IMR-90 (cell line): ENCODE results near the gene SMCO3. TPM values are rescaled to one million over a fixed set of nuclear protein-coding genes. Genes with fewer than 3 reads are reported as not detected.
A peak's percentile ranks its signal among the peaks of the same experiment; 100 is the strongest.

Experiments
- ATAC-seq: fragments of 200-7000 bp; cut with Tn5 transposase; 2 replicates; pipeline ENCODE4 v1.9.1; 2020; ENCODE audit warnings: low read depth, mild to moderate bottlenecking, moderate library complexity
- BruUV-seq: library from RNA; stranded (reverse); fragments of 400-500 nt; replicated peaks from 2 replicates; lab custom pipeline; 2021; lab: Mats Ljungman, UMichigan
- CTCF ChIA-PET: fragments of 300-600 bp; formaldehyde crosslinking; extraction: SDS; loops from one replicate; lab custom pipeline; 2021; ENCODE audit warnings: antibody characterized with exemption; lab: Yijun Ruan, JAX
- POLR2A ChIA-PET: fragments of 300-600 bp; sonication (Branson Sonifier 250); formaldehyde crosslinking; loops from one replicate; lab custom pipeline; 2022; ENCODE audit warnings: antibody characterized with exemption; ENCODE audit not compliant: unreplicated experiment; lab: Charles Lee
- DNase-seq: peaks from one replicate; pipeline ENCODE4 v3.0.0; 2013
- H2AFZ ChIP-seq: replicated peaks from 2 replicates; pipeline ENCODE3; 2013; ENCODE audit warnings: low read length, mild to moderate bottlenecking; ENCODE audit not compliant: poor library complexity
- H2AK5ac ChIP-seq: 2 replicates; pipeline ENCODE4 v1.6.1; 2013; ENCODE audit warnings: low read depth, low read length, inconsistent platforms
- H2AK9ac ChIP-seq: replicated peaks from 2 replicates; pipeline ENCODE3; 2013; ENCODE audit warnings: mild to moderate bottlenecking, low read depth, low read length, moderate library complexity; ENCODE audit not compliant: poor library complexity
- H2BK120ac ChIP-seq: 2 replicates; pipeline ENCODE4 v1.6.1; 2013; ENCODE audit warnings: low read depth, low read length, inconsistent platforms
- H2BK15ac ChIP-seq: 3 replicates; pipeline ENCODE4 v1.6.1; 2013; ENCODE audit warnings: low read depth, low read length, inconsistent platforms
- H2BK20ac ChIP-seq: 2 replicates; pipeline ENCODE4 v1.6.1; 2013; ENCODE audit warnings: low read depth, mild to moderate bottlenecking, inconsistent platforms, low read length, moderate library complexity
- H2BK5ac ChIP-seq: 2 replicates; pipeline ENCODE4 v1.6.1; 2013; ENCODE audit warnings: mild to moderate bottlenecking, low read depth, low read length, inconsistent platforms; ENCODE audit not compliant: poor library complexity, severe bottlenecking
- H3K14ac ChIP-seq: replicated peaks from 2 replicates; pipeline ENCODE4 v1.6.1; 2013; ENCODE audit warnings: low read depth, low read length, inconsistent platforms
- H3K18ac ChIP-seq: 2 replicates; pipeline ENCODE4 v1.6.1; 2013; ENCODE audit warnings: low read depth, low read length, control low read depth
- H3K23ac ChIP-seq: 2 replicates; pipeline ENCODE4 v1.6.1; 2013; ENCODE audit warnings: low read depth, low read length, inconsistent platforms
- H3K27ac ChIP-seq: 2 replicates; pipeline ENCODE4 v1.5.1; 2013; ENCODE audit warnings: mild to moderate bottlenecking, control low read depth, low read length; ENCODE audit not compliant: insufficient read depth
- H3K27me3 ChIP-seq: 2 replicates; pipeline ENCODE4 v1.6.1; 2013; ENCODE audit warnings: low read length; ENCODE audit not compliant: control insufficient read depth, insufficient read depth
- H3K36me3 ChIP-seq: 2 replicates; pipeline ENCODE4 v1.6.1; 2013; ENCODE audit warnings: low read length, mixed read lengths; ENCODE audit not compliant: control insufficient read depth, insufficient read depth
- H3K4ac ChIP-seq: 2 replicates; pipeline ENCODE4 v1.6.1; 2013; ENCODE audit warnings: low read depth, low read length, inconsistent platforms
- H3K4me1 ChIP-seq: 2 replicates; pipeline ENCODE4 v1.6.1; 2013; ENCODE audit warnings: low read length, mixed read lengths; ENCODE audit not compliant: control insufficient read depth, insufficient read depth
- H3K4me2 ChIP-seq: 2 replicates; pipeline ENCODE4 v1.6.1; 2013; ENCODE audit warnings: low read depth, mild to moderate bottlenecking, control low read depth, low read length, moderate library complexity
- H3K4me3 ChIP-seq: 2 replicates; pipeline ENCODE4 v1.5.1; 2013; ENCODE audit warnings: low read depth, mild to moderate bottlenecking, control low read depth, low read length, moderate library complexity; ENCODE audit not compliant: insufficient read depth
- H3K56ac ChIP-seq: 2 replicates; pipeline ENCODE4 v1.6.1; 2013; ENCODE audit warnings: low read length, inconsistent platforms; ENCODE audit not compliant: insufficient read depth; ENCODE audit errors: extremely low read depth
- H3K79me1 ChIP-seq, 2 experiments: 2 replicates each; pipeline ENCODE4 v1.6.1; 2013; ENCODE audit warnings: low read length in 2 of 2, inconsistent platforms in 1 of 2, low read depth in 1 of 2
- H3K9ac ChIP-seq: 2 replicates; pipeline ENCODE4 v1.6.1; 2013; ENCODE audit warnings: low read depth, low read length, control low read depth
- H3K9me1 ChIP-seq: 2 replicates; pipeline ENCODE4 v1.6.1; 2013; ENCODE audit warnings: low read length, inconsistent platforms; ENCODE audit not compliant: insufficient read depth
- H3K9me3 ChIP-seq: 2 replicates; pipeline ENCODE4 v1.6.1; 2013; ENCODE audit warnings: low read length; ENCODE audit not compliant: control insufficient read depth, insufficient read depth
- H4K20me1 ChIP-seq: 2 replicates; pipeline ENCODE4 v1.6.1; 2013; ENCODE audit warnings: low read length, inconsistent platforms; ENCODE audit not compliant: insufficient read depth
- H4K5ac ChIP-seq: 2 replicates; pipeline ENCODE4 v1.6.1; 2013; ENCODE audit warnings: mild to moderate bottlenecking, low read depth, low read length, control low read depth
- H4K8ac ChIP-seq, 2 experiments: 2 replicates each; pipeline ENCODE4 v1.6.1; 2013; ENCODE audit warnings: low read depth in 2 of 2, low read length in 2 of 2, control low read depth in 1 of 2, inconsistent platforms in 1 of 2
- H4K91ac ChIP-seq: 2 replicates; pipeline ENCODE4 v1.6.1; 2013; ENCODE audit warnings: low read depth, low read length, inconsistent platforms; ENCODE audit not compliant: insufficient read depth
- BHLHE40 ChIP-seq: fragments of 150-350 bp; IDR thresholded peaks from 2 replicates; pipeline ENCODE4 v1.6.1; 2016; ENCODE audit warnings: mild to moderate bottlenecking, low read depth, low read length
- CEBPB ChIP-seq: IDR thresholded peaks from 2 replicates; pipeline ENCODE4 v1.6.1; 2012; ENCODE audit warnings: low read depth, low read length, improper control_type of control experiment
- CHD1 ChIP-seq: IDR thresholded peaks from 2 replicates; pipeline ENCODE4 v1.6.1; 2012; ENCODE audit warnings: low read depth, low read length, improper control_type of control experiment
- FOS ChIP-seq: fragments of 150-350 bp; IDR thresholded peaks from 2 replicates; pipeline ENCODE4 v1.6.1; 2016; ENCODE audit warnings: low read depth, low read length
- MAFK ChIP-seq: IDR thresholded peaks from 2 replicates; pipeline ENCODE4 v1.6.1; 2012; ENCODE audit warnings: low read depth, low read length, improper control_type of control experiment
- MAZ ChIP-seq: IDR thresholded peaks from 2 replicates; pipeline ENCODE4 v1.6.1; 2012; ENCODE audit warnings: low read depth, mild to moderate bottlenecking, low read length, improper control_type of control experiment, moderate library complexity, borderline replicate concordance
- MXI1 ChIP-seq: IDR thresholded peaks from 2 replicates; pipeline ENCODE4 v1.6.1; 2012; ENCODE audit warnings: low read depth, mild to moderate bottlenecking, low read length, moderate library complexity, borderline replicate concordance
- POLR2A ChIP-seq: IDR thresholded peaks from 2 replicates; pipeline ENCODE4 v1.6.1; 2012; ENCODE audit warnings: mild to moderate bottlenecking, low read depth, low read length
- RAD21 ChIP-seq: IDR thresholded peaks from 2 replicates; pipeline ENCODE4 v1.6.1; 2012; ENCODE audit warnings: low read length, improper control_type of control experiment
- RCOR1 ChIP-seq: IDR thresholded peaks from 2 replicates; pipeline ENCODE4 v1.6.1; 2012; ENCODE audit warnings: mild to moderate bottlenecking, low read length, improper control_type of control experiment; ENCODE audit not compliant: insufficient replicate concordance
- SMC3 ChIP-seq: fragments of 150-350 bp; IDR thresholded peaks from 2 replicates; pipeline ENCODE4 v1.6.1; 2016; ENCODE audit warnings: low read depth, mild to moderate bottlenecking, antibody characterized with exemption, low read length, moderate library complexity
- WGBS, 2 experiments: methylation state at CpG; one replicate each; pipeline versions ENCODE4 v1.1.5 to v1.1.7; 2013; ENCODE audit warnings: missing lambda C conversion rate in 2 of 2; ENCODE audit not compliant: insufficient read length in 1 of 2; ENCODE audit errors: extremely low coverage in 2 of 2; 5-methylcytosine and 5-hydroxymethylcytosine counted together
- dilution Hi-C: fragments of 300-500 bp; cut with HindIII; formaldehyde crosslinking; loops from one replicate; pipeline ENCODE4 v1.14.3; 2018; ENCODE audit warnings: low sequenced_read_pairs; ENCODE audit not compliant: unreplicated experiment
- in situ Hi-C: fragments of 300-500 bp; cut with MboI; formaldehyde crosslinking; loops from 3 replicates; pipeline ENCODE4 v1.14.3; 2019; ENCODE audit warnings: low sequenced_read_pairs, inconsistent platforms, mixed read lengths
- intact Hi-C: fragments of 100-400 bp; cut with micrococcal nuclease; formaldehyde crosslinking; loops from 2 replicates; pipeline ENCODE4 v1.10.0; 2022
- polyA plus RNA-seq, 3 experiments: library from polyadenylated mRNA; depleted of rRNA; stranded (reverse); fragments of >200 nt; gene quantifications; 2 replicates each; pipeline ENCODE4 v1.2.3, GENCODE V29; 2012; ENCODE audit warnings: low replicate concordance in 1 of 3
- total RNA-seq: library from RNA; depleted of rRNA; stranded (reverse); fragments of >200 nt; gene quantifications from 2 replicates; pipeline ENCODE4 v1.2.3, GENCODE V29; 2012
- TF ChIP-seq, protein P1 (sequence below): conservative IDR thresholded peaks from 2 replicates; pipeline ENCODE4 v1.5.1; 2012; ENCODE audit warnings: mild to moderate bottlenecking, low read depth, low read length, improper control_type of control experiment
- TF ChIP-seq, protein P2 (sequence below): fragments of 150-350 bp; IDR thresholded peaks from 2 replicates; pipeline ENCODE4 v1.6.1; 2017; ENCODE audit warnings: mild to moderate bottlenecking, antibody characterized with exemption, low read length, low read depth

The SMCO3 gene
- total and polyA plus RNA-seq, 2 of the 4 experiments (the other 2 are of a cell fraction): under 0.01 to 0.07 TPM

DNA sequence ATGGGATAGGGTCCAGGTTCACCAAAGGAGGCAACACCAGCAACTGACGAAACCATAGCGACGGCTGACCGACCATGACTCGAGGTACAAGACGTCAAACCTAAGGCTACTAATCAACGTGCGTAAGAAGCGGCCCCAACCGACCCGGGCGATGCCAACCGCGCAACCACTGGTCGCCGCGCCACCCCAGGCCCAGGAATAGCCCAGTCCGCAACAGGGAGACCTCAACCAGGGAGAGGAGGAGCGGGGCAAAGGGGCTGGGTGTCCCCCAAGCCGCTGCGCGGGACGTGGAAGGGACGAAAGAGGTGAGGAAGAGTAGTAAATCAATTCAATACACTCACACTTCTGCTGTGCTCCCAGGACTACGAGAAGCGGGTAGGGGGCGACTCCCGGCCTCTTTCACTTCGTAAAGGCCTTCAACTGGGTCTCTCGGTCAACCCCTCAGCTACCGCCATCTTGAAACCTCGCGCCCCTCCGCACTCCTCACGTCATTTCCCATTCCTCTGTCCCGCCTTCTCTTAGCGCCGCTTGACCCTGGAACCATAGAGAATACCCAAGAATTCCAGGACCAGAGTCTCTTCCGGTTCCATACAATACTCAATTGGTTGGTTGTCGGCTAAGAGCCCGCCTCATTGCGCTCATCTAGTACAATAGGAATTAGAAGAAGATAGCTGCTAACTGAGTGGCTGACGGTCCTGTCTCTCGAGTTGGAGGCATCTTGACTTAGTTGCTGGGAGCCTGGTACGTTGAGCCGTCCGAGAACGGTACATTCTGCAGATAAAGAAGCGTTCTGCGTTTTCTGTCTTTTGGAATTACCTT, 10.8 kb downstream of the SMCO3 start, which contains the start of the genes C12orf60 and WBP11 (continued):
- TF ChIP-seq CEBPB: peak; percentile 57
- no peak for TF ChIP-seq FOS
- TF ChIP-seq BHLHE40: no peak

DNA sequence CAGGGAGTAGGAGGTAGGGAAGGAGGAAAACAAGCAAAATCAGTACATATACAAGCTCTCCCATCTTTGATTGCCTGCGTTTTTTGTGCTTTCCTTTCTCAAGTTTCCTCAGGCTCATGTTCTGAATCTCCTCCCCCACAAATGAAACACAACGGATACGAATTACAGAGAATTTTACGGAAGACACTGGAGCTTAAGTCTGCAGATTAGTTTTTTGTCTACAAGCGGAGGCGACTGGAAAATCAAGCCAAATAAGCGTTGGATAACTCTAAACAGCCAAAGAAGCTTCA, 11.3 kb downstream of the SMCO3 start:
- Histone ChIP-seq H2BK20ac (no peak overlapping the region), H3K36me3 (peaks cover 5% of the 10 kb centered on the region), H4K5ac (peak overlapping the region; percentile 33), H3K4me2 (peak overlapping the region; percentile 95), H4K91ac (no peak overlapping the region), H3K9me1 (no peaks in the 10 kb centered on the region), H2AFZ (peak overlapping the region; percentile 89), H3K23ac (peak overlapping the region; percentile 65; the same call in 1 of the 2 replicates), H4K8ac (peak overlapping the region; percentile 20 to 72; a peak in 2 of 4 replicates), H2BK15ac (no peak overlapping the region), H3K4me3 (peak overlapping the region; percentile 92), H2BK5ac (peak overlapping the region; percentile 25), H3K27me3 (no peaks in the 10 kb centered on the region), H3K18ac (no peak overlapping the region), H2BK120ac (no peak overlapping the region), H3K9ac (peak overlapping the region; percentile 74), H3K56ac (peak overlapping the region; percentile 57; the same call in 1 of the 2 replicates), H3K4me1 (no peaks in the 10 kb centered on the region), H3K14ac (peak overlapping the region; percentile 28; the same call in 1 of the 2 replicates), H3K9me3 (no peaks in the 10 kb centered on the region), H3K27ac (peak overlapping the region; percentile 82), H3K4ac (peak overlapping the region; percentile 49), H3K79me1 (peaks cover 4 to 13% of the 10 kb centered on the region in 2 experiments; a peak in 3 of 4 replicates), H2AK5ac (0 out of 2 replicates have a peak overlapping the region, but pooled peaks have one; percentile 13), H2AK9ac (peak overlapping the region; percentile 31), H4K20me1 (no peaks in the 10 kb centered on the region)
- in situ Hi-C loops (no loop called here), intact Hi-C loops (loop anchor here (1.0 to 2.0 kb wide), 2 partner anchors 28 to 34 kb away; a partner anchor contains a TSS), dilution Hi-C loops (no loop called here)
- 0% methylated on average over 4 of the region's 7 CpGs; no CpG with 5 or more reads in 1 of the 2 experiments for WGBS, 2 experiments
- DNase-seq (no peak), ATAC-seq (no peak)
- no TSS peak for BruUV-seq
- ChIA-PET CTCF (interaction anchor here (0.7 to 0.8 kb wide), 2 partner anchors 9 to 12 kb away, joined by 3 to 4 read pairs; no protein-coding TSS in a partner anchor), POLR2A (no interaction called here)
- no peak for TF ChIP-seq CHD1
- TF ChIP-seq, protein P1, sequence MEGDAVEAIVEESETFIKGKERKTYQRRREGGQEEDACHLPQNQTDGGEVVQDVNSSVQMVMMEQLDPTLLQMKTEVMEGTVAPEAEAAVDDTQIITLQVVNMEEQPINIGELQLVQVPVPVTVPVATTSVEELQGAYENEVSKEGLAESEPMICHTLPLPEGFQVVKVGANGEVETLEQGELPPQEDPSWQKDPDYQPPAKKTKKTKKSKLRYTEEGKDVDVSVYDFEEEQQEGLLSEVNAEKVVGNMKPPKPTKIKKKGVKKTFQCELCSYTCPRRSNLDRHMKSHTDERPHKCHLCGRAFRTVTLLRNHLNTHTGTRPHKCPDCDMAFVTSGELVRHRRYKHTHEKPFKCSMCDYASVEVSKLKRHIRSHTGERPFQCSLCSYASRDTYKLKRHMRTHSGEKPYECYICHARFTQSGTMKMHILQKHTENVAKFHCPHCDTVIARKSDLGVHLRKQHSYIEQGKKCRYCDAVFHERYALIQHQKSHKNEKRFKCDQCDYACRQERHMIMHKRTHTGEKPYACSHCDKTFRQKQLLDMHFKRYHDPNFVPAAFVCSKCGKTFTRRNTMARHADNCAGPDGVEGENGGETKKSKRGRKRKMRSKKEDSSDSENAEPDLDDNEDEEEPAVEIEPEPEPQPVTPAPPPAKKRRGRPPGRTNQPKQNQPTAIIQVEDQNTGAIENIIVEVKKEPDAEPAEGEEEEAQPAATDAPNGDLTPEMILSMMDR: no peak
- no peak for TF ChIP-seq MXI1
- no peak for TF ChIP-seq POLR2A
- TF ChIP-seq SMC3: no peak
- TF ChIP-seq MAZ: no peak
- TF ChIP-seq FOS: no peak
- no peak for TF ChIP-seq RCOR1
- TF ChIP-seq, protein P2, sequence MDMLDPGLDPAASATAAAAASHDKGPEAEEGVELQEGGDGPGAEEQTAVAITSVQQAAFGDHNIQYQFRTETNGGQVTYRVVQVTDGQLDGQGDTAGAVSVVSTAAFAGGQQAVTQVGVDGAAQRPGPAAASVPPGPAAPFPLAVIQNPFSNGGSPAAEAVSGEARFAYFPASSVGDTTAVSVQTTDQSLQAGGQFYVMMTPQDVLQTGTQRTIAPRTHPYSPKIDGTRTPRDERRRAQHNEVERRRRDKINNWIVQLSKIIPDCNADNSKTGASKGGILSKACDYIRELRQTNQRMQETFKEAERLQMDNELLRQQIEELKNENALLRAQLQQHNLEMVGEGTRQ: no peak
- no peak for TF ChIP-seq MAFK
- no peak for TF ChIP-seq RAD21
